SKM-1 (cell line): ENCODE results near the gene UMODL1.

Experiments
- DNase-seq: peaks from one replicate; lab custom pipeline; 2025; ENCODE audit not compliant: unreplicated experiment; lab: John Stamatoyannopoulos, UW

The UMODL1 gene

DNA sequence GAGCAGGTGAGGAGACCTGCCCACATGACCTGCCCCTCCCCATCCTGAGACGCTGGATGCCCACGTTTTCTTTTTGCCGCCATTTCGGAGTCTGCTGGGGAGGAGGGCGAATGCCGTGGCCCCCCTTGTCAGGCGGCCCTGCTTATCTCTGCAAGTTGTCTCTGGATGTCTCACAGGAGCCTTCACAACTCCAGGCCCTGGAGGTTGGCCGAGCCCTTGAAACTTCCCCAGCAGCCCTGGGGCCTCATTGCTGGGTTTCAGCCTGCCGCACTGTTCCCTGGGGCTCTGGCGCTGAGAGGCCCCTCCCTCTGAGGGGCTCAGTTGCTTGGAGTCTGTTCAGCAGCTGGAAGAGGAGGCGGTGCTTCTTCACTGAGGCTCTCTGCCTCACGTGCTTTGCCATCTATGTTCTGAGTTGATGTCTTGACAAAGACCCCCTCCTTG lies 31.2 kb upstream of the UMODL1 start:
- DNase-seq: no peak

DNA sequence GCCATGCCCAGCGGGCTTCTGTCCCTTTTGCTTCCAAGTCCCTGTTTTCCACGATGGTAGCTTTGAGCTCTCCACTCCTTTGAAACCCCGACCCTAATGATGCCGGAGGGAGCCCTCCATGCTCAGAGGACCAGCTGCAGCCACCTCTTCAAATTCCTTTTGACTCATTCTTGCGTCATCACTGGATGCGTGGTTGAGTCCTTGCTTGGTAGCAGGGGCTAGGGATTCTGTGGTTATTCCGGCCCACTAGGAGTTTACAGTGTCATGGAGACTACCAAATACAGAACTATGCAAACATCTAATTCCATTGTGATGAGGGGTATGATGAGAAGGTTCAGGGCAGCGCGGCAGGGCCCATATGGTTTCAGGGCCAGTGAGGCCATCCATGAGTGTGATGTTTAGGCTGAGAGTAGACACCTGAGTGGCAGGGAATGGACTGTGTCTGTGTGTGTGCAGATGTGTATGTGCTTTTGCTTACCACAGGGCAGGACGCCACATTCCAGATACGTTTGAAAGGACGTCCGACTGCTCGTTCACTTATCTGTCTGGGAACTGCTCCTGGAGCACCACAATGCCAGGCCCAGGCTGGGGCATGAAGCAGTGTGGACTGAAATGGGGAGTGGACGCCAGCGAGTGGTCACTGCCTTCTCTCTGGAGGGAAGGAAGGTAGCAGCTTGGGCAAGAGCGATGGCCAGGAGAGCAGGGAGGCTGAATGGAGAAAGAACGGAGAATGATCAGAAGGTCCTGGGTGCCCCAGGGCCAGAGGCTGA lies 30.5 kb upstream of the UMODL1 start:
- no peak for DNase-seq

DNA sequence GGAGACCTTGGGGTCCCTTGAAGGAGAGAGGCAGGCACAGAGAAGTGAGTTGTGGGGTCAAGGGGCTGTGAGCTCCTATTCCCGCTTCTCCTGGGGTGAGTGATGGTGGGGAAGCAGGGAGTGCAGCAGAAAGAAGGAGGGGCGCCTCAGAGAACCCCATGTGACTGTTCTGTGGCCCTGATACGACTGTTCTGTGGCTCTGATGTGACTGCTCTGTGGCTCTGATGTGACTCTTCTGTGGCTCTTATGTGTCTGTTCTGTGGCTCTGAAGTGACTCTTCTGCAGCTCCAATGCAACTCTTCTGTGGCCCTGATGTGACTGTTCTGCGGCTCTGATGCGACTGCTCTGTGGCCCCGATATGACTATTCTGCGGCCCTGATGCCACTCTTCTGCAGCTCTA lies 29.9 kb upstream of the UMODL1 start:
- DNase-seq: no peak

DNA sequence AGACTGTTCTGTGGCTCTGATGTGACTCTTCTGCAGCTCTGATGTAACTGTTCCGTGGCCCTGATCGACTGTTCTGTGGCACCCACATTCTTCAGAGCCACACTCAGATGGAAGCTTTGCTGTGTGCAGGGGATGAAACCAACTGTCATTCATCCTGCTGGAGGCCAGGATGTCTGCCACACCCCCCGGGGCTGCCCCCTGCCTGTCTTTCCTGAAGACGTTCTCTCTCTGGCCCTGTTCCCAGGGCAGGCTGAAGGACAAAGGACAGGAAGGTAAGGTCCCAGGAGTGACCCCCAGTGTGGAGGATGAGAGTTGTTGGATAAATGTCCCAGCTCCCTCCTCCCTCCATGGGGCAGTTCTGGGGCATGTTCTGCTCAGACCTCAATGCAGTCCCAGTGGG lies 29.4 kb upstream of the UMODL1 start:
- DNase-seq: no peak

DNA sequence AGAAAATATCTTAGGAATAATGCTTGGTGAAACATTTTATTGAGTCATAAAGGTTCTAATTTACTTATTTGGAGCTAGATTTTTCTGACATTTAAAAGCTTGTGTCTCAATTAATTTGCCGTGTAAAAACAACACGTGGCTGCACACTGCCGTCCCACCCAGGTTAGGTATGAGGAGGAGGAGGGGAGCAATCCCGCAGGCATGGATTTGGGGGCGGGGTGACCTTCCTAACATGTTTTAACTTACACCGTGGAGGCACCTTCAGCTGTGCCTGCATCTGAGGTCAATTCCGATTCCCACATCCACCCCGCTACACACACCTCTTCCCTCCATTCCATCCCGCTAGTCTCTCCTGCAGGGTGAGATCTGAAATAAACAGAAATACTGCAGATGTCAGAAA lies 28.5 kb upstream of the UMODL1 start:
- DNase-seq: no peak

DNA sequence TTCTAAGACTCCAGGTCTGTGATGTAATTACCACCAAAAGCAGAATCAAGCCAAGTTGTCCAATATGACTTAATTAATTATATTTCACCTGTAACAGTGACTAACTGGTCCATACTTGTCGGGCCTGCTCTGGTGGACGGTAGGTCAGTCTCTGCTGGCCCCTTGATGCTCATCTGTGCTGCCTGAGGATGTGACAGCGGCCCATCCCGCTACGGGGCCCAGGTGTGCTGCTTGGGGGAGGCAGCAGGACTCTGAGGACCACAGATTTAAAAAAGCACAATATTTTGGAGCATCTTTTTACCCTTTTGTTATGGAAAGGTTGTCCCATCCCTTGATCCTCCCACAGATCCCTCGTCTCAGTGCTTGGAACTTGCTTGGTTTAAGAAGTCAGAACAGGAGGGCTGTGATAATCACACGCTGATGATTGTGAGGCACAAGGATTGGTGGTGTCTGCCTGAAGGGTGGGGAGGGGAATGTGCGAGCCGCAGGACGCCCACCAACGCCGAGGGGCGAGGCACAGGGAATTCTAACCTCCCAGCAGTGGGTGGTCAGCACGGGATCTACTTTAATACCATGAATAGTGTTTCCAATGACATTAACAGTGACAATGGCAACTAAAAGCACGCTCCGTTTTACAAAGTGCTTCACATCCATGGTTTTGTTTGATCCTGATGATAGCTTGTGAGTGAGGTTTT lies 27.8 kb upstream of the UMODL1 start:
- no peak for DNase-seq

DNA sequence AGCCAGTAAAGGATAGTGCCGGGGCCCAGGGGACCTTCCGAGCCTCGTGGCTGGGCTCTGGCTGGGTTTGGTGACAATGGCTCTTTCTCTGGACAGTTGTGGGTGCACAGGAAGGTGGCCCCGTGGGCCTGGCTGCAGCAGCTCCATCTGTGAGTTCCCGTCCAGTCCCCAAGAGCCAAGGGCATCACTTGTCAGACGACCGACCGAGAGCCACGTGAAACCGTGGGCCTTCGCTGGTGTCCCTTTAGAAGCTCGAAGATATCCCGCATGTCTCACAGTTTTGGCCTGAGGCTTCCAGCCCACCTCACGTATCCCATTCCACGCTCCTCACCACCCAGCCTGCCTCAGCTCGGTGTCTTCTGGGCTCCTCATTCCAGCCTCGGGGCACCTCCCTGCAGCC lies 27.2 kb upstream of the UMODL1 start:
- no peak for DNase-seq

DNA sequence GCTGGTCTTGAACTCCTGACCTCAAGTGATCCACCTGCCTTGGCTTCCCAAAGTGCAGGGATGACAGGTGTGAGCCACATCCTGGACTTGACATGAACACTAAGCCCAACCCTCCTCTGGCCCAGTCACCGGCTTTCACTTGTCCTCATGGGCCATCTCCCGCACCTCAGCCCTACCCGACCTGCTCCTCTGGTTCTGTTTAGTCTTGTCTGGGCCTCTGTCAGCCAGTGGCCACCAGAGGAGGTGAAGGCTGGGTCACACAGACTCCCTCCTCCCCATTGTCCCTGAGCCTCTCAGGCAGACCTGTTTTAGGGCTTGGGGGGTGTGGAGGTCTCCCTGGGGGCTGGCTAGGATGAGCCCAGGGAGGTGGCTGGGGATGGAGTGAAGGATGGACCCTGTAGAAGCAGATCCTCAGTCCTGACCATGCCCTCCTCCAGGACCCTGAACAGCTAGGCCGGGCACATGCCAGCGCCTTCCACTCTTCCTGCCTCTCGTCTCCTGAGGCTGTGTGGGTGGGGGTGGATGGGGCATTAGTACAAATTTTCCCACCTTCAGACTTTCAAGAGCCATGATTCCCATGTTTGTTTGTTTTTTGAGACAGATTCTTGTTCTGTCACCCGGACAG lies 26.1 kb upstream of the UMODL1 start:
- no peak for DNase-seq

DNA sequence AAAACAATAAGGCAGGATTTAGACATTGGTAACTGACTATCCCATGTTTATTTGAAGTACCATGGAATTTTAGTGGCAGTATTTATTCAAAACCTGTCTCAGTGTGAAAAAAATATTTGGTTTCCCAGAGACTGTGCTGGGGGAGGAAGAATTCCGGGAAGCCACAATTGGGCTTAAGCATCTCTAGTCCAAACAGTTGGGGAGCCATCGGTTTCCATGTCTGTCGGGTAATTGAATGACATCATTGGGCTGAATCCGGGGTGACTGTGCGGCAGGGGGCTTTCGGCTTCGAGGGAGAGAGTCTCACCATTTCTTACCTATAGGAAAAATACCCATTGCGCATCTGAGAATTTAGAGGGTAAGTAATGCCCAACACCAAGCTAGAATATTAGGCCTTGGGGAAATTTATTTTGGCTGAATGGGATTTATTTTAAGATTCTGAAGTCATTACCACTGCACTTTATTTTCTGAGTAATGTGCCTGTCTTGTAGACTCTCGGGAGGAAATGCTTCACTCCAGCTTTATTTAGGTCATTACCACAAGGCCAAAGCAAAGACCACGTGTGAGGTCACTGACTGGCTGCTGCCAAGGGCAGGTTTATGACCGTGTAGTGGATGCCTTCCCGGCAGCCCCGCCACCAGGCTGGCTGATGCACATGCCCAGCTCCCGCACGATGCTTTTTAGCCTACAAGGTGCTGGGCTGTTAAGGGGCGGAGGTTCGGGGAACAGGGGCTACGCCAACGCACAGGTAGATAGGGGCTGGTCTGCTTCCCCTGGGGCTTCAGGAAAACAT lies 23.1 kb upstream of the UMODL1 start:
- DNase-seq: no peak

DNA sequence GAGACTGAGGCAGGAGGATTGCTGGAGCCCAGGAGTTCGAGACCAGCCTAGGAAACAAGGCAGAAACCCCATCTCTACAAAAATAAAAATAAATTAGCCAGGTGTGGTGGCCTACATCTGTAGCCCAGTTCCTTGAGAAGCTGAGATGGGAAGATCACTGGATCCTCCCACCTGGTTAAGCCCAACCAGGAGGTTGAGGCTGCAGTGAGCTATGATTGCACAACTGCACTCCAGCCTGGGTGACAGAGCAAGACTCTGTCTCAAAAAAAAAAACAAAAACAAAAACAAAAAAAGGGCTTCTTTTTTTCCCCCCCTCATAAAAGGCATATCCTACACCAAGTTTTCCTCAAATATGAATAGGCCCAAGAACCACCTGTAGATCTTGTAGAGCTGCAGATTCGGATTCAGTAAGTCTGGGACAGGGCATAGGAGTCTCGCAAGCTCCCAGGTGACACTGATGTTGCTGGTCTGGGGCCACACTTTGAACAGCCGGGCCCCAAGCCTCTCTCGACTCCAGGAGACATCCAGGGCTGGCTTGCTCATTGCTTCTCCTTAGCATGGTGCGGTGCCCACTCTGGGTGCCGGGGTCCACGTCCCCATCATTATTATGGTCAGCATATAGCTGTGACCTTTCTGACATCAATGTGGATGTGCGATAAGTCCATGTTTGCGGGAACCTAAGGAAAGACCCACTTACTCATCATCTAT lies 22.1 kb upstream of the UMODL1 start:
- DNase-seq: no peak

DNA sequence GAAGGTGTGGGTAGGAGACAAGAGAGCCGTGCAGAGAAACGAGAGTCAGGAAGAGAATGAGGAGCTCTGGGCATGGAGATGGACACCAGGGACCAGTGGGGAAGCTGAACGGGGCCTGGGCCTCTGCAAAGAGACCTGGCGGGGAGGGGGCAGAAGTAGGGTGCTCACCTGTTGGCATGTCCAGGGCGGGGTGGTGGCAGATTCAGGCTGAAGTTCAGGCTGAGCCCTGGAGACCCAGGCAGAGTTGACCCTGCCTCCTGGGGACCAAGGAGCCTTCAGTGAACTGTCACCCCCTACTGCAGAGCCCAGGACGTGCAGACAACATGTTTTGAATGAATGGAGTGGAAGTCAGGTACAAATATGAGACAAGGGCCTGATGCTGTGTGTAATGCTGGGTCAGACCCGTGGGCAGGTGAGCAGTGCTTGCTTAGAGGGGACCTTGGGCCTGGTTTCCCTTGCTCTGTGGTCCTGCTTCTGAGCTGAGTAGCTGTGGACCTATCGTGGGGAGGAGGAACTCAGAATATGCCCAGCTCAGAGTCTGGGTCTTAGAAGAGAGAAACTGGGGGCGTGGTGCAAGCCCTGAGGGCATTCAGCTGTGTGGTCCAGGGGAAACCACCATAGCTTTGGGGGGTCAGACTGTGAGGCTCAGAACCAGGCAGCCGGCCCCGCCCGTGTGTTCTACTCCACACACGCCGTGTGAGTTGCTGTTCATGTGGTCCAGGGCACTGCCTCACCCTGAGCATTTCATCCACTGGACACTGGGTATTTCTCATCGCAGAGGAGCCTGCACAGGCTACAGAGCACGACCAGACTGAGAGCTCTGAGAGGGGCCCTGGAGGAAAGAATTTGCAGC lies 21.3 kb upstream of the UMODL1 start:
- no peak for DNase-seq

DNA sequence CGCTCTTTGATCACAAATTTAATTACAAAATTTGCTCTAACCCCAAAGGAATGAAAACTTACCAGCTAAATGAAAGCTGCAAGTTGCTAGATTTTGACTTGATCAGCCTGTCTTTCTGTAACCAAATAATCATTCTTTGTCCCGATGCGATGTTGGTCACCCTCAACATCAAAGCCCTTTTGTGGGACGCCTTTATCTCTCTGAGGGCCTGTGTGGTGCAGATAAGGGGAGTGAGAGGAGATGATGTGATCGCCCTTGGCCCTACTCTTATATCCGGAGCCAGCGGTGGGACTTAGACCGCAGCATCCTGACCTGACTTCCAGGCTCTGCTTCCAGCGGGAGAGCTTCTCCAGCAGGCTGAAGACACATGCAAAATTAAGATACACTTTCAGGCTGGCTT lies 19.3 kb upstream of the UMODL1 start:
- DNase-seq: no peak

DNA sequence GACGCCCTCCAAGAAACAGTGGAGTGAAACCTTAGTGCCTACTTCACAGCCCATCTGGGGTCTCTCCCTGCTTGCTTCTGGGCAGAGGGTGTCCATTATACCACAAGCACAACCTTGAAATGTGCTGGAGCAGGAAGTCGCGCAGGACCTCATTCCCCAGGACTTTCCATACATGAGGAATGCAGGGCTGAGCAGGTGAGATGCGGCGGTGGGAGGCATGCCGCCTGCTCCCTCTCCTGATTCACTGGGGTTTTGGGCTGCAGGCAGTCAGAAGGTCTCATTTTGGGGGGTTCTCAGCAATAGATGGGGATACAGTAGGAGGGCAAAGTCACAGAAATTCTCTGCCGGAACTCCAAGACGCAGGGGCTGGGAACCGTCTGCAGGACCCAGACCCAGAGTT lies 15.7 kb upstream of the UMODL1 start:
- no peak for DNase-seq

DNA sequence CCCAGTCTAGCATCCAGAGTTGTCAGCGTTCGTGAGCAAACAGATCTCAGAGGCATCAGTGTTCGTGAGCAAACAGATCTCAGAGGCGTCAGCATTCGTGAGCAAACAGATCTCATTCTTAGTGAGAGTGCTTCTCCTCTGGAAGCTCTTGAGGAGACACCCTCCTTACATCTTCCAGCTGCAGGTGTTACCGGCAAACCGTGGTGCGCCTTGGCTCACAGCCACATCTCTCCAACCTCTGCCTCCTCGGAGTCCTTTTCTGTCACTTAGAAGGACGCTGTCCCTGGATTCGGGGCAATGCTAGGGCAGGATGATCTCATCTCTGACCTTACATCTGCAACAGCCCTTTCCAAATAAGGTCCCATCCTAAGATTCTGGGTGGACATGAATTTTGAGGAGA lies 14.6 kb upstream of the UMODL1 start:
- no peak for DNase-seq

DNA sequence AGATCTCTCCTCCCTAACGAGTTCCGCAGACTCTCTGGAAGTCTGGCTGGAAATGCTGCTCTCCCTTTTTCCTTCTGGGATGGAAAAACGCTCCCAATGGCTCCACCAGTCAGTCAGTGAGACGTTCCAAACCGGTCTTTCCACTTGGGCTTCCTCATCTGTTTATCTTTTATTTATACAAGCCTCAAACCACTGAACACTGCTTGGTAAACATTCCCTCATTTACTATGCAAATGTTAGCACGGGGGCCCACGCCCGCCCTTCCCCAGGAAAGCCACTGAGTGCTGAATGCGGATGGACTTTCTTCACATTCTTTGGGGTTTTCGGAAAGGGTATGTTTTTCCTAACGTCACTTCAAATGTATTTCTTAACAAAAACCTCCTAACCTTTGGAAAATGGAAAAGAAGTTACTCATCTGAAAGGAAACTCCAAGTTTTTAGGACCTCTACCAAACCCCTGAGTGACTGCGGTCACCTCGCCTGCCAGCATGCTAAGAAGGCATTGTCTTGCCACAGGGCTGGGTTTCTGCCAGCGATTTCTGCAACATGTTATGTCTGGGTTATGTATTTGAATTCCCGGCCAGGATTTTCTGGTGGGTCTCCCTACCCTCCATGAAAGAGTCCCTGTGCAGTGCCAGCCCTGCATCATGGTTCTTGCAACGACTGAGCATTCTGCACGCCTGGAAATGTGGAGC lies 14.0 kb upstream of the UMODL1 start:
- no peak for DNase-seq

DNA sequence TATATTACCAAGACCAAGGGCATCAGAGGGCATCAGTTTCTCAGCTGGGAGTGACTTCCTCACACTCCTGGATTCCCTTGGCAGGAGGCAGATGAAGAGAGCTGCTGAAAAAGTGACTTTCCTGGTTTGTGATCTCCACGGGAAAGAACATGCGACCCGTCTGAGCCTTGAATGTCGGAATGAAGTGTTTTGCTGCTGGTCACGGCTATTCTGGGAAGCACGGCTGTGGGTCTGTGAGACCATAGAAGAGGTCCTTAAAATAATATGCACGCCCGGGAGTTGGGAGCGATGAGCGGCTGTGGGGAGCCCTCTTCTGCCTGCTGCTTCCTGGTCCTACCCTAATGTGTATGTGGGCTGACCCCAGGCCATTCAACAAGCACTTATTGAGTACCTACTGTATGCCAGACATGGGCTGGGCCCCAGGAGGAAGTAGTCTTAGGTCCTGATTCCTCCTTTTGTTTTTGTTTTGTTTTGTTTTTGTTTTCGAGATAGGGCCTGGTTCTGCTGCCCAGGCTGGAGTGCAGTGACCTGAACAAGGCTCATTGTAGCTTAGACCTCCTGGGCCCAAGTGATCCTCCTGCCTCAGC lies 13.2 kb upstream of the UMODL1 start:
- DNase-seq: no peak

DNA sequence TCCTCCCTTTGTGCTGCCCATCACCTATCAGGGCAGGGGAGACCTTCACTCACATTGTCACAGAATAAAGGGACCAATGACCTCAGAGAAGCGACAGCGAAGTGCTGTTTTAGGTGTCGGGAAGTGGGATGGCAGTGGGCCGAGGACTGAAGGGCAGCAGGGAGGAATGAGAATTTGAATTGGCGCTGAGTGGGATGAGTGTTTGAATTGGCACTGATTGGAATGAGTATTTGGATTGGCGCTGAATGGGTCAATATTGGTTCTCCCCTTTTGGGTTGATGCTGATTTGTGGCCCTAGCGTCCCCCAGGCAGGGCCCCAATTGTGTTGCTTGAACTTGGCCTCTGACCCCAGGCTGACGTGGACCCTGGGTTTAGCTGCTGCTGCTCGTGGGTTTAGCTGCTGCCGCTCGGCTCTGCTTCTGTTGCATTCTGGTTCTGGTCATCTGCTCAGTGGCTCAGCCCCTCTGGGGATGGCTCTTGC lies 12.4 kb upstream of the UMODL1 start:
- no peak for DNase-seq

DNA sequence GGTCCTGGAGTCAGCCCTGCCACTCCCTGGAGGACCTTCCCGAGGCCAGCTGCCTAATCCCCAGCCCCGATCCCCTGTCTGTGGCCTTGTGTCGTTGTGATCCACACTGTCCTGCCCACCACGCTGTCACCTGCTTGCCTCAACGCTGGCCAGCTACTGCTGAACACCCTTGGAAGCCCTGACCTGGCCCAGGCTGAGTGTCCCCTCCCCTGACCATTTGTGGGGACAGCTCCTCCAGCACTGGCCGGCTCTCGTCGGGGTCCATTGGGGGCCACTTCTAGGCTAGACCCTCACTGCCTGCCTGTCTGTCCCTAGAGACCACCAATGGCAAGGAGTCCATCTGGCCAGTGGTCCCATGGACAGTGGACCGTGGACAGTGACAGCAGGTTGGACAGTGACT lies 12.0 kb upstream of the UMODL1 start:
- DNase-seq: no peak

DNA sequence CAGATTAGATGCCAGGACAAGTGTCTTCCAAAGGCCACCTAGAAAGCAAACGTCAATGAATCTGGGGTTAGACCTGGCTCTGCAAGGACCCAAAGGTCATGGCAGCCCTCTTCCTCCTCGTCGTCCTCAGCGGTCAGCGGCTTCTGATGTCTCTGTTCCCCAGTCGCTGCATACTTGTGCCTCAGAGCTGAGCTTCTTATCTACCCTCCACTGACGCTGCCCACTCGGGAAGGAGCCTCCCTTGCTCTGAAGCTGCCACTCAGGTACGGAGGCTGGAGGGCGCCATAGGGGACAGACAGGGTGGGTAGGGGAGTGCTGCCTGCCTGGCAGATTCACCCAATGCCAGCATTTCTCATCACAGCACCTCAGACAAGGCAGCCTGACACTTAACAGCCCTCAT lies 11.4 kb upstream of the UMODL1 start:
- DNase-seq: no peak
